Fibroblast of the conjunctiva (primary cell): ENCODE data around the gene AQP6.

Experiments
- DNase-seq: peaks from one replicate; pipeline ENCODE4 v3.0.0-alpha.2; 2010; ENCODE audit warnings: low read depth

The AQP6 gene, protein sequence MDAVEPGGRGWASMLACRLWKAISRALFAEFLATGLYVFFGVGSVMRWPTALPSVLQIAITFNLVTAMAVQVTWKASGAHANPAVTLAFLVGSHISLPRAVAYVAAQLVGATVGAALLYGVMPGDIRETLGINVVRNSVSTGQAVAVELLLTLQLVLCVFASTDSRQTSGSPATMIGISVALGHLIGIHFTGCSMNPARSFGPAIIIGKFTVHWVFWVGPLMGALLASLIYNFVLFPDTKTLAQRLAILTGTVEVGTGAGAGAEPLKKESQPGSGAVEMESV

DNA sequence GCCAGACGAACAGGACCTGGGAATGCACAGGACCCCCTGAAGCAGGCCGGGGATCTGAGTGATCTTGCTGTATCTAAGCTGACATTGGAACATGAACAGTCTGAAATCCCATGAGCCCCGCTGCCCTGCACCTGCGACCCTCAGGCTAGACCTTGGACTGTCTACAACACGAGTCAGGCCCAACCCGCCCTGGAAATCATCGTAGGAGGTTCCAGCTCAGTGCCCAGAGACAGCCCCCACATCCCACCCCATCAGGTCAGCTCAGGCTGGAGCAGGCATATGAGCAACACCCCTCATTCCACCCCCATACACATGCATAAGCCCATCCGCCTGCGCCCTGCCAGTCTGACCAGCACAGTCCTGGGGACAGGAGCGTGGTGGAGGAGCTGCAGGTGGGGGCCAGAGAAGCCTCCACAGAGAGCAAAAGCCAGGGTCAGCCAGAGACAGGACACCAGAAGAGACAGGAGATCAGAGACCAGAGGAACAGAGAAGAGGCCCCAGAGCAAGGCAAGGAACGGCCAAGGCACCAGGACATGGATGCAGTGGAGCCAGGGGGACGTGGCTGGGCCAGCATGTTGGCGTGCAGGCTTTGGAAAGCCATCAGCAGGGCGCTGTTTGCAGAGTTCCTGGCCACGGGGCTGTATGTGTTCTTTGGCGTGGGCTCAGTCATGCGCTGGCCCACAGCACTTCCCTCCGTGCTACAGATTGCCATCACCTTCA is at the start of gene AQP6:
TSS of gene AQP6 (plus strand) at position 307 of the 720 bp plus-strand sequence. CDS start at position 534, 227 bp downstream.
- DNase-seq, result no peak

DNA sequence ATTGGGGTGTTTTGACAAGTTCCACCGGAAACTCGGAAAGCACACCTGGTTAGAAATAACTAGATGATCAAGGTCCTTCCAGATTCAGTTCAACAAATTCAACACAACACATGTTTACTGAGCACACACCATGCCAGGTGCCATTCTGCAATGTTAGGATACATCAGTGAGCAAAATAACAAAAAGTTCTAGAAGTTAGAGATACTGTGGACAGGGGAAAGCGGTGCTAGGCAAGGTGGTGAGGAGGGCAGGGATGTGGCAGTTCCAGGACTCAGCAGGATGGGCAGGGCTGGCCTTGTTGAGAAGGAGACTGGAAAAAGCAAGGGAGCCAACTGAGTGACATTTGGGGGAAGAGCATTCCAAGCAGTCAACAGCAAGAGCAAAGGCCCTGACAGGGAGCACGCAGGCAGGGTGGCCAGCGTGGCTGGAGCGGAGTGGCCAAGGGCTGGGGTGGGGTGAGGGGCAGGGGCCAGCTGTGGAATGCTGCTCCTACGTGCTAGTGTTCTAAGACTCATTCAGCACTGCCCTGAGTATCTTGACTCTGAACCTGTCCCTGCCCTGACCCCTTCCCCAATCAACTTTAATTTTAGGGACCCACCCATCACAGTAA is 49.6 kb upstream of the AQP6 start:
- DNase-seq, result no peak

DNA sequence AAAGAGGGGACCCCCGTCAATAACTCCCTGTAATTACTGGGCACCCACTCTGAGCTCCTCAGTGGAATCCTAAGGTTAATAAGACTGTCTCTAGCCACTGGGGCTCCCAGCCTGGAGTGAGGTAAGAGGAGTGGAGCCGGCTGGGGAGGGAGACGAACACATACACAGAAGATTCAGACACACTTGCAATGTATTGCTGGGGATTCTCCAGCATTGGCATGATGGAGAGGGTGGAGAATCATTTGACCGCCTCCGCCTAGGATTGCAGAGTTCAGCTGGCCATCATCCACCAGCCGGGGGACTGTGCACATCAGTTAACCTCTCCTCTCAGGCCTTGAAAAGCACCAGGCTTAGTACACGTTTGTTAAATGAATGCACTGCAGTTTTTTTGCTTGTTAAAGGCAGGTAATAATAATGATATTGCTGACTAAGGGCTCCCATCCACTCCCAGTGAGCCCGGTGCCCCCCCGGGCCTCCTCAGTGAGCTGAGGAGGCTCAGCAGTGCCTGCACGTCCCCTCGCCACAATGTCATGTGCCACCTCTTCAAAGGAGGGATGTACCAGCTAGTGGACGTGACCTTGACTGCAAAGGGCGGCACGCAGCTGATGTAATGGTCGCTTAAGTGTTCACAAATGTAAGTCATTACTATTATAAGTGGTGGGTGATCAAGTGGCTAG is 48.7 kb upstream of the AQP6 start:
- no peak for DNase-seq

DNA sequence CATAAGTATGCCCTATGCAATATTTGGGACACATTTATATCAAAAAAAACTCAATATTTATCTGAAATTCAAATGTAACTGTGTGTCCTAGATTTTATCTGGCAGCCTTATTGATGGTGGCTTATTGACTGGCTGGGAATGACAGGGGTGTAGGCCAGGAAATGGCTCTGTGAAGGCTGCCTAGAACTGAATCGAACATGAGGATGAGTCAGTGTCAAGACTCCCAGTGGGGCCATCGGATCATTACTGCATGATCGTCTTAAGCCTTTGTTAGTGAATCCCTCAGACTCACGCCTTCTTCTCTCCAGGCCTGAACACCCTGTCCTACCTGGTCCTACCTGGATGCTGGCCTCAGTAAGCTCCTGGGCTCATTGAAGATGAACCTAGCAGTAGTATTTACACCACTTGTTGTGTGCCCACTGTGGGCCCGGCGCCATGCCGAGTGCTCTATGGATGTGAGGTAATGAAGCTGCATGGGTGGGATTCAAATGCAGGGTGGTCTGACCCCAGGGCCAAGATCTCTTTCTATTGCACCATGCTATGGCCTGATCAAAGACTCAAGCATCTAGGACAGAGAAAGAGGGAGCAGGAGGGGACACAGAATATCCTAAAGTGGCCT is 48.0 kb upstream of the AQP6 start:
- no peak for DNase-seq

DNA sequence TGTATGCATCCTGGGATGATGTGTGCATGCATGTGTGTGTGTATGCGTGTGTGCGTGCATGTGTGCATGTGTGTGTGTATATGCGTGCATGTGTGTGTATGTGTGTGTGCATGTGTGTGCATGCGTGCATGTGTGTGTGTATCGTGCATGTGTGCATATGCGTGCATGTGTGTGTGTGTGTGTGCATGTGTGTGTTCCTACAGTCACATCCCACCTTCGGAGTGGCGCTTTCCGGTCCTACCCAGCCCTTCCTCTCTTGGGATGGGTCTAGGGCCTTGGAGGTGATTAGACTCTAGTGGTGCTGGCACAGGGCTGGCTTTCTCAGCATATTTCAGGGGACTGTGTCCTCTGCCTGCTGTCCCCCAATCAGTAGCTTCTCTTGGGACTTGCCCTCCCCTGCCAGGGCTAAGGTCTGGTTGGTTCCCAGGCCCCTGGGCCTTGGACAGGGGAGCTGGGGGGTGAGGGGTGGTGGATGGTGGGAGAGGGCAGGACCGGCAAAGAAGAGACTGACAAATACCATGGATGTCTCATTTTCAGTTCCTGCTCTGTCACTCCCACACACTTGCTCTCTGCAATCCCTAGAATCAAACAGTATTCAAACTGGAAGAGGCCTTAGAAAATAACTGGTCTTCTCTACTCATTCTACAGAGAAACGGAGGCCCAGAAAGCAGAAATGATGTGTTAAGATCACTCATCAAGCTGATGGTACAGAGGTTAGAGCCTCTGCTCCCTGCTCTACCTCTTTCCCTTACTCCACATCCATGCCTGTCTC is 47.1 kb upstream of the AQP6 start:
- no peak for DNase-seq

DNA sequence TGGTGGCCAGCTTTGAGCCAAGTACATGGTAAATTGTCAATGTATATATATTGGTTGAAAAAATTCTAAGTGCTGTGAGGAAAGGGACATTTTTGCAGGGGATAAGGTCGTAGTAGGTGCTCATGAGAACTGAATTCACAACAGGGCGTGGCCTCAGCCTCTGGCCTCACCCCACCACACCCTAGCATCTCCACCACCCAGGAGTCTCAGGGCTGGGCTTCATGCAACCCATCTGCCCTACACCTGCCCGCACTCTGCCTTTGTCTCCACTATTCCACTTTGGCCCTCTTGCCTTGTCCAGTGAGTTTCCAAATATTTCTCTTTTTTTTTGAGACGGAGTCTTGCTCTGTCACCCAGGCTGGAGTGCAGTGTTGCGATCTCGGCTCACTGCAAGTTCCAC is 44.3 kb upstream of the AQP6 start:
- DNase-seq, result no peak

DNA sequence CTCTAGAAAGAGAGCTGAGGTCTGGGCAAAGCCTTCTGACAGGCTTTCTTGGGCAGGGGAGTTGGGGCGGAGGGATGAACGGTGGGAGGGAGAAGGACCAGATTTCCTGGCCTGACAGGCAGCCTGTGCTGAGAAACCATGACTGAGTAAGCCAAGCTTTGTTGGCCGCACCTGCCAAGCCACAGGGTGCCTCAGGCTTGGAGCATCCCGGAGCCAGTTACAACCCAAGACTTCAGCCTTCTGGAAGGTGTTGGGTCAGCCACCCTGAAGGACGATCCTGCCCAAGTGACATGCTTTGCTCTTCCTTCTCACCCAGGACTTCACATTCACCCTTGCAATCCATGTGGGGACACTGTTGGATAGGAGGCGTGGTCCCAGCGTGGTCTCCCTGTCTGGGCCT is 43.2 kb upstream of the AQP6 start:
- DNase-seq, result no peak

DNA sequence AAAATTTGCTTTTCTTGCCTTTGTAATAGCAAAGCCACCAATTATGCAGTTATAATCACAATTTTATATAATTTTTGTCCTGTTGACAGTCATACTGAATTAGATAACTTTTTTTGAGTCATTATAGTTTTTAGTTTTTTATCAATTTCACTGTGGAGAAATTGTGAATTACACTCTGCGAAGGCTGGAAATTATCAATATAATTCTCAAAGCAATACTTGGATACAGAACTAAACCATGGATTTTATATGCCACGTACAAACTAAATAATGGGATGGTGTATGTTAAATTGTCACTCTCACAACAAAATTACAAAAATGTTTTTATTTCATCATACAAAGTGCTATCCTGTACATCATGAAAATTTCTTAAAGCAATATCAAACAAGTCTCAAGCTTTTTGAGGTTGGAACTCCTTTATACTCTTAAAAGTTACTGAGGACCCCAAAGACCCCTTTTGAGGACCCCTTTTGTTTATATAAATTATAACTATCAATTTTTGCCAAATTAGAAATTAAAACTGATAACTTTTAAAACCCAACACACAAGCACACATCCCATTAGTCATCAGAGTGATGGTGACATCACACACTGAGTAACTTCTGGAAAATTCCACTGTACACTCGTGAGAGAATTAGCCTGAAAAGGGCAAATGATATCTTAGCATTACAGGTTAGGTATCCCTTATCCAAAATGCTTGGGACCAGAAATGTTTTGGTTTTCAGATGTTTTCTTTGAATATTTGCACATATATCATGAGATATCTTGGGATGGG is 42.0 kb upstream of the AQP6 start:
- DNase-seq, result no peak

DNA sequence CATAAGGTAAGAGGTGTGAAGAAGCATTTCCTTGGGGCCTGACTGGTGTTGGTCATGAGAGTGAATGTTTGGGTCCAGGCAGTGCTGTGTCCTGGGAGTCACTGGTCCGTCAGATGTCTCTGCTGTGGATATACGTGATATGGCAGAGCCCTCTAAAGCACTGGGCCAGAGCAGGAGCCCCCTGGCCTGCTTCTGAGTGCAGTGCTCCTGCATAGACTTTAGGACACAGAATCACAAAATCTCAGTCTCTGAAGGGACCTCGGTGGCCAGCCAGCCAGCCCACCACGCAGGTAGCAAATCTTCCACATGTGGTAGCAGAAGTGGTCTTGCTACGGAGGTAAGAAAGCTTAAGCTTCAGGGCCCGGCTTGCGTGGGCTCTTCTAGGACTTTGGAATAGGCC is 40.7 kb upstream of the AQP6 start:
- DNase-seq, result no peak

DNA sequence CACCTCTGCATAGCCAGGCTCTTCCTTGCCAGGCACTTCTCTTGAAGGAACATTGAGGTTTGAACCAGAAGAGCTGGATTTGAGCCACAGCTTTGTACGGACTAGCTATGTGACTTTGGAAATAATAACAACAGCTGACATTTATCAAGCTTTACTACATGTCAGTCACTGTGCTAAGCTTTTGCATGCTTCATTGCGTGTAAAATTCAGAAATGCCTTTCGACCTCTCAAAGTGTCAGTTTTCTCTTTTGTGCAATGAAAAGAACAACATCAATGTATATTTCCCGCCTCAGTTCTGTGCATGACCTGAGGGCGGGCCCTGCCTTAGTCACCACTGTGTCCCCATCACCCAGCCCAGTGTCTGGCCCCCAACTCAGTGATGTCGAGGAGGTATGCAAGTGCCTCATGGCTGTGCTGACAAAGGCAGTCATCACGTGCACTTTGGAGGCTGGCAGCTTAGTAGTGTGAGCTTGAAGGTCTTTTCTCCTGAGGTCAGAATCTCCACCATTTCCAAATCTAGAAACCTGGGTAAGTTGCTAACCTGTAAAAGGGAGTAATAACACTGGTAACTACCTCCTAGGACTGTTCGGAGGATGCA is 40.1 kb upstream of the AQP6 start:
- DNase-seq, result no peak

DNA sequence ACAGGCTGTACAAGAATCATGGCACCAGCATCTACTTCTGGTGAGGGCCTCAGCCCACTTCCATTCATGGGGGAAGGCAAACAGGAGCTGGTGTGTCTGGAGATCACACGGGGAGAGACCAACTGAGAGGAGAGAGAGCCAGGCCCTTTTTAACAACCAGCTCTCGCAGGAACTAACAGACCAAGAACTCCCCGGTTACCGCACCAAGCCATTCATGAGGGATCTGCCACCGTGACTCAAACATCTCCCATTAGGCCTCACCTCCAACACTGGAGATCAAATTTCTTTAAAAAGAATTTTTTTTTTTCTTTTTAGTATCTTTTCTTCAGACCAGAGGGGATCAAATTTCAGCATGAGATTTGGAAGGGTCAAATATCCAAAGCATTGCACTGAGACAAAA is 39.0 kb upstream of the AQP6 start:
- no peak for DNase-seq

DNA sequence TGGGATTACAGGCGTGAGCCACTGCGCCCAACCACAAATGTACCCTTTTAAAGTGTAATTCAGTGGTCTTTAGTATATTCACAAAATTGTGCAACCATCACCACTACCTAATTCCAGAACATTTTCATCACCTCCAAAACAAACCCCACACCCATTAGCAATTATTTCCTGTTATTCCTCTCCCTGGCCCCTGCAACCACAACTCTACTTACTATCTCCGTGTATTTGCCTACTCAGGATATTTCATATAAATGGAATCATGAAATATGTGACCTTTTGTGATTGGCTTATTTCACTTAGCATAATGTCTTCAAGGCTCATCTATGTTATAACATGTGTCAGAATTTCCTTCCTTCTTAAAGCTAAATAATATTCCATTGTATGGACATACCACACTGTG is 38.2 kb upstream of the AQP6 start:
- DNase-seq, result no peak

DNA sequence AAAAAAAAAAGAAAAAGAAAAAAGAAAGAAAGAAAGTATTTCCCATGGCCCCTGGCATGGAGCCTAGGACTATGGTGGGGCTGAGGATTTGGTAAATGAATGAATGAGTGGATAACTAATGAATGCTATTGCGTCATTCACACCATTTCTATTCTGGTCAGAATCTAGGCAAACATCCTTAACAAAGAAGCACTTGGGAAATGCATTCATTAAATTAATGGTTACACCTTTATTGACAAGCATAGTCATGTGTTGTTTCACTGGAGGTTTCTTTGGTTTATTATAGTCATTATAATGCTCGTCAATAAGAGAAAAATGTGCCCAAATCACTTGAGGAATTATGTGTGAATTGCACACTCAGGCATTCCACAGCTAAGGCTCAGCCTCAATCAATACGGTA is 35.8 kb upstream of the AQP6 start:
- no peak for DNase-seq

DNA sequence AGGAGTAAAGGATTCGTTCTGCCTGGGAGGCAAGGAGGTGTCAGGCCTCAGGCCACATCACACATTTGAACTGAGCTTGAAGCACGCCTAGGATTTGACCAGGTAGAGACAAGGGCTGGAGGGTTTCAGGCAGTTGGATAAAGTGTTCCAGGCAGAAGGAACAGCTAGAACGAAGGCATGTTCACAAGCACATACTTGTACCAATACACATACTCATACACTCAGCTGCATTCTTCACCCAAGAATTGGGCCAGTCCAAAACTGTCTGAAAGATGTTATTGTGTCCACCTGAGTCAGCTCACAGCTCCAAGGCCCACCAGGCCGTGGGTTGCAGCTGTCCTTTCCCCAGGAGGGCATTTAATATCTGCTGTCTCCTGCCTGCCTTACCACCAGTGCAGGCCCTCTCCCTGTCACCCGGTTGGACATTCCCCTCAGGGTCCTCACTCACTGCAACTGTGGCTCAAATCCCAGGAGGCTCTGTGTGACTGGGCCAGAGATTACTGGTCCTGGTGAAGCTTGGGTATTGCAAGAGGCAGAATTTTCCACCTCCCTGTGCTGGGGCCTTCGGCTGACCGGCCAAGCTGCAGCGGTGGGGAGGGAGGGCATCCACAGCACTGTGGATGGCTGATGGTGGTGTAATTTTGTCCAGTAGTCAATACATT is 35.0 kb upstream of the AQP6 start:
- no peak for DNase-seq

DNA sequence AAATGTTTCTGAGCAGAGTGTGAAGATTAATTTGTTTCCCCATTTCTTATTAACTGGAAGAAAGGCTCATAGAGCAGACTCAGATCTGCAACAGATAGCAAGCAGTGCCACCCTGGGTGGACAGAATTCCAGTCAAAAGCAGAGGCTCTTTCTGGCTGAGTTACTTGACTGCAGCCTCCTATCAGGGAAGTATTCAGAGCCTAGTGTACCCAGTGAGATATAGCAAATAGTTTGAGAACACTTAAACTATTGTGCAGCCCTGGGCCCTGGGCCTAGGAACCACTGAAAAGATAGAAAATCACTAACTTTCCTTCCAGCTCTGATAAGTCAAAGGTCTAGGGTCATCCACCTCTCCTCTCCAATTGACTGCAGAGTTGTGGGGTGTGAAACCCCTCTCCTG is 33.4 kb upstream of the AQP6 start:
- no peak for DNase-seq

DNA sequence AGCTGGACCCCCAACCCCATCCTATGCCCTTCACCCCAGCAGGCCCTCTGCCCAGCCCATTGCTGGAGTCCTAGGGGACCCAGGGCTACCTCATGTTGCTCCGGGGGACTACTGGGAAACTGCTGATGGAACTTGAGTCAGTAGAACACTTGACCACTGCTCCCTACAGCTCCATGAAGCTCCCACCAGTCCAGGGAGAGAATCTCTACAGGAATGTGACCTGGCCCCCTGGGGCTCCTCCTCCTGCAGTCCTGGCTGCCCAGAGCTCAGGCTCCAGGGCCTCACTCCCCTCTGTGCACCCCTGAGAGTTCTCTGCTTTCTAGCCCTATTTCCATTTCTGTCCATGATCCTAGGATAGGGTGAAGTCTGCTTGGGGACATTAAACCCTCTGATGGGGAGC is 33.0 kb upstream of the AQP6 start:
- no peak for DNase-seq

DNA sequence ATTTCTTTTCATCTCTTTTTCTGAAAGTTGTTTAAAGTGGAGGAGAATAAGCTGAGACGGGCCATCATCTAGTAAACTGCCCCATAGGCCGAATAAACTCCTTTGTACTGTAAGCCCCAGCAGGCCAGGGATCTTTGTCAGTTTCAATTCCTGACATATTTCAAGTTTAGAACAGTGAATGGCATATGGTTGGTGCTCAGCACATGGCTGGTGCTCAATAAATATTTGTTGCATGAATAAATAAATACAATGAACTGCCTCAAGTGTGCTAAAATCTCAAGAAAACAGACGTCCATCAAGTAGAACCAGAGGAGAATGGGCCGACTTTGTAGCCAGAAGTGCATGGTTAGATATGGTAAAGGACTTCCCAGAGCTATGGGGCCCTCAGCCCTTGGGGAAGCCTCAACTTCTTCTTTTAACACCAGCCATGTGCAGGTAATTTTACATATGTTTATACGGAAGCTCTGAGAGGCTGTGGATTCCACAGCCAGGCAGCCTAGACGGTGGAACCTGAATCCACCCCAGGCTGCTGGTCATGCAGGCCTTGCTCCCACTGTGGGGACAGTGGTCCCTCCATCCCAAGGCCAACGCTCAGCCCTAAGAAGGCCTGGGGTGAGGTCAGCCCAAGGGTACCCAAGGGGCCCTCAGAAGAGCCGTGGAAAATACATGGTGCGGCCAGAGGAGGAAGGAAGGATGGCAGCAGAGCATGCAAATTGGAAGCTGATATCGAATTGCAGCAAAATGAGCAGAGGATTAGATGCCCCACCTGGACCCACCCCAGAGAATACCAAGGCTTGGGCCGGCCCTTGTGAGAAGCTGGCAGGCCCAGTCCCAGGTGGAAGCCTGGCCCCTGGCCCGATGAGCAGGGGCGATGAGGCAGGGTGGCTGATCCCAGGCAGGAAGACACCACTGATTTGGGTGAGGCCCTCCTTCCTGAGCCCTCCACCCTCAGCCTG is 30.9 kb upstream of the AQP6 start:
- no peak for DNase-seq

DNA sequence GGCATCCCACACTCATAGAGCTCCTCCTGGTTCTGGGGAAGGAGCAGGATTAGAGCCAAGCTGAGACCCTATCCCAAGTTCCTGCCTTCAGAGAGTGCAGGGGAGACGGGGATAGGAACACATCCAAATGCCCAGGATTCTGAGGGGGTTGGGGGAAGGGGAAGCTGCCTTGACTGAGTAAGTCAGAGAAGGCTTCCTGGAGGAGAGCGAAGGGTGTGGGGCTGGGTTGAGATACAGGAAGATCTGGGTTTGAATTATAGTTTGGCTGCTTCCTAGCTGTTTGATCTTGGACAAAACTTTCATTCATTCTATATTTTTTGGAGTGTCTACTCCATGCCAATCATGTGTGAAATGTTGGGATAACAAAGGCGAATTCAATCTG is 30.2 kb upstream of the AQP6 start:
- no peak for DNase-seq
